GM19468 (cell line): ENCODE results near the gene CPNE8.

Experiments
- ATAC-seq: cut with Tn5 transposase; IDR thresholded peaks from one replicate; pipeline ENCODE4 v1.9.1; 2021; ENCODE audit warnings: mild to moderate bottlenecking, moderate library complexity, moderate number of reproducible peaks; ENCODE audit not compliant: unreplicated experiment; ENCODE audit errors: extremely low read depth

The CPNE8 gene

DNA sequence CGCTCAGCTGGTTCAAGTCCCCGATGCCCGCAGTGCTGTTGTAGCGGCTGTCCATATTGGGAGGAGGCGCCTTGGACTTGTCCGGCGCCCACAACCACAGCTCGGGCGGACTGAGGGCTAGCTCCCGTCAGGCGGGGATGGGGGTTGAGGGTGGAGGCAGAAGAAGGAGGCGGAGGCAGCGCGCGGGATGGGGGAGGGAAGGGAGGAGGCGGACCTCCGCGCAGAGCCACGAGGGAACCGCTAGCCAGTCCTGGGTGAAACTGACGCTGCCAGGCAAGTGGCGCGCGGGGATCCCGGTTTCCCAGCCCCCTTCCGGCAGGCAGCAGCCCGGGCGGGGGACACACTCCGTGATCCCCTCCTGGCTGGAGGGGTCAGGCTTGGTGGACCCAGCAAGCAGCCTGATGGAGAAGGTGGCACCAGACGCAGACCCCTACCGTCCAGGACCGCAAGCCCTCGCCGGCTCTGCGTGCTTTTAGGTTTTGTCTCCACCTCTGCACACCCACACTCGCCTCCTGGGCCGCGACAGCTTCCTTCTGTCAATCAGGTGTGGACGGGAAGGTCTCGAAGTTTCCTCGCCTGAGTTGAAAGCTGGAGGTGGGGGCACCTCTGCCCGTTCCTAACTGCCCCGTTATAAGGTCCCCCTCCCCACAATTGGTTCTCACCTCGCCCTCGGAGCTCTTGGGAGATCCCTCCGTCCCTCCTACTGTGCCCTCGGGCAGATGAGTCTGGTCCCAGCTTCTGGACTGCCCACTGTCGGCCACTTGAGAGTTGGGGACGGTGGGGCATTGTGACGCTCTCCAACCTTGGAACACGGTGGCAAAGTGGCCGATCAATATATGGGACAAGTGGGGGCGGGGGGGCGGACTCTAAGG is at the start of gene CPNE8:
Gene CPNE8, minus strand, starts transcription at position 112 of the 872 bp plus-strand sequence. Its CDS starts 57 bp downstream, at position 55.
- peak; percentile 39 for ATAC-seq

DNA sequence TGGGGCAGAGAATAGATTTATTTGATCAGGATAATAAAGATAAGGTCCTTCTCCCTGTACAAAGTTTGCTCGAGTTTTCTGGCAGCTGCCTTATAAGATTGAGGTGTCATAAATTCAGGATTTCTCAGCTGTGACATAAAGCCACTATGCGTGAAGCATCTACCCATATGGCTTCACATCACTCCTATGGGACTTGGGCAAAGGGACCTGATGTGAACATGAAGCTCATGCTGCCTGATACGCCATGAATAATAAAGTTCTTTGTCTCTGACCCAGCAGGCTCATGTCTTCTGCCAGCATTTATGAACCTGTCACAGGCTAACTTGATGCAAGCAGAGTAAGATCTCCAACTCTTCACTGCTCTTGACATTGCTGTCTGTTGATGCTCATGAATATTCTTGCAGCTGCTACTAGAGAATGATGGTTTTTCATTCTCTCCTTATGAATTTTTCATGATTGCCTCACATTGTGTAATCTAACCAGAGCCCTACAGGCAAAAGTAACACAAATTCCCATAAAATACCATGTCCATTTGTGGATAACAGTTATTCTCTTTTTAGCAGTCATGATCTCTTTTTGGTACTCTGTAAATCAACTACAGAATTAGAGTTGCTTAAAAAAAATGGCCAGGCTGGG is 49.0 kb upstream of the CPNE8 start:
- ATAC-seq = no peak

DNA sequence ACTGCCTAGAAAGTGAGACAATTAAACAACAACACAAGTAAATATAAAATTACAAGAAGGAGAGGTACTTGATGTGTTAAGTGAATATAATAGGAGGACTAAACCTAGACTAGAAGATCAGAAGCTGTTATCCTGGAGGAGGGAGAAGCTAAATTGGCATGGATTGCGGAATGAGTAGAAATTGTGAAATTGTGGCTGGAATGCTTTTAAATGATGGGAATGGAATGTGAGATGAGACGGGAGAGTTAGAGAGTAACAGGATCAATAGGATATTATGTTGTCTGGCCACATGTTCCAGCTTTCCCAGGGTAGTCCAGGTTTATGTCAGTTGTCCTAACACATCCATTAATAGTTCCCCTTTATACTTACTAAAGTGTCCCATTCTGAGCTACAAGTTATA is 44.0 kb upstream of the CPNE8 start:
- no peak for ATAC-seq

DNA sequence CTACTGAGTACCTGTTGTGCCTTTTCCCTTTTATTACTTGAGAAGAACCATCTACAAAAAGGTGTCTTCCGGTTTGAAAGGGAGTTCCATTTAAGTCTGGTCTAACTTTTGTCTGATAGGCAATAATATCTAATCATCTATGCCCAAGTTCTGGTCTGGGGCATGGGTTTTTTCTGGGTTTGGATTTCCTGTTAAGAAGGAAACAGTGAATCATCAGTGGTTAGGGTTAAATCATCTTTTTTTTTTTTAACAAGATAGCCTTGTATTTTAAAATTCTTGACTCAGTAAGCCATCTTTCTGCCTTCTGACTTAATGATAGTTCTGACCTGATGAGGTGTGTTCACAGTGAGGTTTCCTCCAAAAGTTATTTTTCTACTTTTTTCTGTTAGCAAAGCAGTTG is 29.3 kb upstream of the CPNE8 start:
- no peak for ATAC-seq

DNA sequence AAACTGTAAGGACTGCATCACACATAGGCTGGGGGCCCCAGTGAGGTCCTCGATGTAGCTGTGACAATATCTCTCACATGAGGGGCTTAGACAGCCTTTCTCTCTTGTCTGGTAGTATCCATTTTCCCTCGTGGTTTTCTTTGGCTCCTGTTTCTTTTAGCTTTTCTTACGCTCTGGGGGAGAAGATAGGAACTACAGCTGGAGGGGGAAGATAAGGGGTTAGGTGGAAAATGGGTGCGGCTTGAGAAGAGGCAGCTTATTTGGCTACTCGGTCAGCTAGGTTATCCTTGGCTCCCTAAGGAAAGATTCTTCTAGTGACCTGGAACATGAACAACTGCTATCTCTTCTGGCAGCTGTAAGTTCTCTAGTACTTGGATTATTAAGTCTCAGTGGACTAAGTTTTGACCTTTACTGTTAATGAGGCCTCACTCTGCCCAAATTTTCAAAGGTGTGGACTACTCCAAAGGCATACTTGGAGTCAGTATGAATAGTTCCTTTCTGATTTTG is 28.7 kb upstream of the CPNE8 start:
- no peak for ATAC-seq

DNA sequence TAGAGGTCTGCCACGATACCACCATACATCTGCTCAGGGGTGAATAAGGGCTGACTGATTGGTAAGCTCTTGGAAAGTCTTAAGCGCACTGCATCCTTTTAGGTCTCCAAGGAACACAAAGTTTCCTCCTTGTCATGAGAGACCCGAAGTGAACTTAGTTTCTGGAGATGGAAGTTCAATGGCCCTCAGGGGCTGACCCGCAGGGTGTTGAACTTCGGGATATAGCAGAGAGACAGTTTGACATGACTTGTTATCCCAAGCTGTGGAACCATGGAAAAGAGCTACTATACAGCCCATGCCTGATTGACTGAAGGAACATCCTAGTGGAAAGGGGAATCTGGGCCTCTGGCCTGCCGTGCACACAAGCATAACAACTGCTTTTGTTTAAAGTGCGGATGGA is 26.9 kb upstream of the CPNE8 start:
- no peak for ATAC-seq

DNA sequence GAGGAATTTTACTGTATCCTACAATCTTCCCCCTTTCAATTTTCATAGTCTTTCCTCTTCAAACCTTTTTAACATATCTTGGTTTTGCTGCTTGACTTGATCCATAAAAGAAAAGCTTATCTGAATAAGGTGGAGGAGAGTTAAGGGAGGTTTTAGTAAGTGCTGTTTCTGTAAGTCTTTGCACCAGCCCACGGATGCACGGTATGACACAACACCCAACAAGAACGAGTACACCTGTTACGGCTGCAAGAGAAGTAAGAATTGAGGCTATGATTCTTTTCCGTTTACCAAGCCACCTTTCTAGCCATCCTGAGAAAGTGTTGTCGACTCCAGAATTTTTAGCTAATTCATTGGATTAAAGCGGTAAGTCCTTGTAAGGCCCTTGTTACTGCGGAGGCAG is 26.1 kb upstream of the CPNE8 start:
- ATAC-seq = no peak

DNA sequence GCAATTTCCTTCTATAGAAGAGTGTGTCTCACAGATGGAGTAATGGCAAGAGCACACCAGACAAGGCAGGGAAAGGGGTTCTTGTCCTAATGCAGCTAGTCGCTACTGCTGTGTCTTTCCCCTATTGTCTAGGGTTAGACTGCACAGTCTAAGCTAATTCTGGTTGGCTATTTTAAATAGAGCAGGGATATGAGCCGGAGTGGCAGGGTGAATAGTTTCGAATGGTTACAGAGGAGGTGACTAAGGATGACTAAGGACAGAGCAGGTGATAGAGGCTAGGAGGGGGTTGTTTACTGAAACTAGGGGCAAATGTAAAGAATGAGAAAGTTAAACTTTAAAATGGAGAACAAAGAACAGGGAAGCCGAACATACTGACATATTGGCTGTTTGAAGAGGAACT is 25.6 kb upstream of the CPNE8 start:
- no peak for ATAC-seq

DNA sequence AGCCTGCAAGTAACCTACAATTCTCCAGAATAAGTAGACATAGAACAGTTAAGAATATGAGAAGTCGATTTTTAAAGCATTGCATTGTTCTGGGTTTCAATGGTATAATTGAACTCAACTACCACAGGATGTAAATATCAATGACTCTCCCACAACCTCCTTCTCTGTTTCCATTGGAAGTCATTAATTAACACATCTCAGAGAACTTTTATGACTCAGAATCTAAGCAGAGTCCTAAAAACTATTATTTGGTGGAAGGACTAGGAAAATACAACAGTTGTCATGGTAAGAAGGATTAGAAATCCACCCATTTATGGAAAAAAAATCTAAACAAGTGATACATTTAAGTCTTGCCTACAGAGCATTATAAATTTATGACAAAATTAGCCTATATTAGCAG is 21.1 kb upstream of the CPNE8 start:
- no peak for ATAC-seq

DNA sequence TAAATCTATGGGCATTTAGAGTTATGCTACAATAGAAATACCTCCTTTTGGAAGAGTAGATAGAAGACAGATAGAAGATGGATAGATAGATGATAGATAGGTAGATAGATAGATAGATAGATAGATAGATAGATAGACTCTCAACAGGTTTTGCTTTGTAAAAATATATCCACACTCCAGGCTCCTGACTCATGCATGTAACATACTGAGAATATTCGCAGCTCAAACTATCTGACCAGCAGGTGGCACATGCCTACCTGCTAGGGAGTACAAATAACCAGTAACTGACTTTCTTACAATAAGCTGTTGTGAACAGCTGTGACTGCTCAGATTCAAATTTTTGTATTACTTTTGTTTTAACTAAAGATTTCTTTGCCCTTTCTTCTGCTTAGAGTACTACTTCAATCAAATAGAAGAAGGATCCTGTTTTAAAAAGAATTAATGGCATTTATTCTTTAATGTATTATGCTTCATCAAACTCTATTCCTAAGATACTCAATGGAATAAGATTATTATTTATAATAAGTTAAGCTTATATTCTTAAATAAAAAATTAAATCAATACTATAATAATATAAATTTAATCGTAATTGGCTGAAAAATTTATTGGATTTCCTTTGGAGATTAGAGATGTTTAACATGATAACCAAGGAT is 15.8 kb upstream of the CPNE8 start:
- ATAC-seq = peak; percentile 87

DNA sequence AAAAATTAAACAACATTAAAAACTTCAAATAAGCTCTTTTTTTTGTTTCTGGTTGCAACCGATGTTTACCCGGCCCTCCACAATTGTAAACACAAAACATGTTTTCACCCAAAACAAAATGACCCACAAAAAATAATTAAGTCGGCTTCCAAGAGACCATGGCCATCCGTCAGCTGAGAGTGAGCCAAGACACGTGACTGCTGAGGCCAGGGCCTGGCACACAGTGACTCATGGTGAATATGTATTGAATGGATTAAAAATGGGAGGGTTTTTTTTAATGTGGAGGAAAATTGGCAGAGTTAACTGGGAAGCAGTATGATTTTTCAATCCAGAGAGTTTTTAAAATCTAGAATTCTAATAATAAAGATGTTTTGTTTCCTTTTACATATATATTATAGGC is 13.8 kb upstream of the CPNE8 start:
- no peak for ATAC-seq

DNA sequence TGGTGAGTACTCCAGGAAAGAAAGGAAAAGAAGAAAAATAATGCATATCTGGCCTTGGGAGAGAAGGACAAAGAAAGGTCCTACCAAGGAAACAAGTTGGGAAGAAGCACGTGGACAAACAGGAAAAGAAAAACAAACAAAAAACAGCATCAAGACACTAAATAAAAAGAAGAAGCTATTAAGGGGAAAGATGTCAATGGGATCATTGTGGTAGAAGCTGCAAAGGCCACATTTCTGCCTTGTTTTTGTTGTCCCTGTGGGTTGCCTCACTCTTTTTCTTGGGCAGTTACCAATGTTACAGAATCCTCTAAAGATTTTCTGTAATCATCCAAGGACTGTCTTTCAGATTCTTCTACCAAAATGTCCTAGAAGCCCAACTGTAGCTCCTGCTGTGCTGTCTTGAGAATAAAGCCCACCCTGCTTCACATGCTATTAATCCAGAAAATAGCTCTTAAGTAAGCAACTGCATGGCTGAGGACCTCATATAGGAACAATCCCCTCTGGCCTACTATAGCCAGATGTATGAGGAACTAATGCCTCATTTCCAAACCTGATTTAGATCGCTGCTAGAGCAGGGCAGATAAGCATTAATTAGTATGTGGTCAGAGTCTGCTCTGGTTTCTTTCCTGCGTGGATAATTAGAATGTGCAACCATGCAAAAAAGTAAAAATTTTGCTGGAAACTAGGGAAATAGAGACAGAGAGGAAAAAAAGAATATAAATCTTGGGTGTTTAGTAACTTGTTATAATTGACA is 10.2 kb upstream of the CPNE8 start:
- no peak for ATAC-seq

DNA sequence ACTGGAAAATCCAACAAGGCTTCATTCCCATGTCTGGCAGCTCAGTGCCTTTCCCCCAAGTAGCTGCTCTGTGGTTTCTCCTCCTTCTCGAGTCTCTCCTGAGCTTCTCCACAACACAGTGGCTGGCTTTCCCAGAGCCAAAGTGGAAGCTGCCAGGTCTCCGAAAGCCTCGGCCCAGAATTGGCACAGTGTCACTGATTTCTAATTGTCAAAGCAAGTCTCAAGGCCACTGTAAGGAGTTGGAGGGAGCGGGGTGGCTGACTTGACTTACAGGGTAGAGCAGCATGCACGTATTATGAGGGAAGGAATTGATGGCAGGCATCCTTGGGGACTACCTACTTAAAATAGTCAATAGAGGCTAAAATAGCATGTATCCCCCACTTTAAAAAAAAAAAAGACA is 6.7 kb upstream of the CPNE8 start:
- ATAC-seq = no peak

DNA sequence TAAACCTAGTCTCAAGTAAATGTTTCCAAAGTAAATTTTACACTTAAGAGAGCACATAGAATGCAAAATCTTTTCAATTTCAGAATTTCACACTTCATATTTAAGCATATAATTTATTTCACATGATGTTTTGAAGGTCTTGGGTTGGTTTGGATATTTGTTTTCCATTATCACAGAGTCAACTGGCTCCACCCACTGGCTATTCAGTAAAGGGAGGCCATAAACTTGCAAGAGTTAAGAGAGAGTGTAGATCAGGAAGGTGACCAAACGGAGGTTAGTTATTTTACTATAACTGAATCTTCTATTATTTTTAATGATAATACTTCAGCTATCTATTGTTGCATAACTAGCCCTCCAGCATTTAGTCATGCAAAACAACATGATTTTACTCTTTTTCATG is 6.2 kb upstream of the CPNE8 start:
- ATAC-seq = no peak

DNA sequence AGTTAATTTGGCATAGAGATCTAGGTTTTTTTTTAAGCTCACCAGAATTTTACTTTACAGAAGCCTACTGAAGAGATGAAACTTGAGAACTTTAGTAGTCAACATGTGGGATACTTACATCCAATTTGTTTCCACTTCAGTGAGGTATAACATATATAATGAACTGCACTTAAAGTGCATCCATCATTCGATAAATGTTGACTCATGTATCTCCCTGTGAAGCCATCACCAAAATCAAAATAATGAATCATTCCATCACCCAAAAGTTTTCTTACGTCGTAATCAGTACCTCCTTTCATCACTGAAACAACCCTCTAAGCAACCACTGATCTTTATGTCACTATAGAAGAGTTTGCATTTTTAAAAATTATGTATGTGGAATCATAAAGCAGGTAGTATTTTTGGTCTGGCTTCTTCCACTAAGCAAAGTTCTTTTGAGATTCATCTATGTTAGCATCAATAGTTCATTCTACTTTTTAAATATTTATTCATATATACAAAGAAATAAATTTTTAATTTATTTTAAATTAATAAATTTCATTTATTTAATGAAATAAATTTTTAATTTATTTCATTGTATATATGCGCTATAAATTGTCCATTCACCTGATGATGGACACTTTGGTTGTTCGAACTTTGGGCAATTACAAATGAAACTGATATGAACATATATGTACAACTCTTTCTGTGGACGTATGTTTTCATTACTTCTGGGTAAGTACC is 2.0 kb upstream of the CPNE8 start:
- ATAC-seq = no peak

DNA sequence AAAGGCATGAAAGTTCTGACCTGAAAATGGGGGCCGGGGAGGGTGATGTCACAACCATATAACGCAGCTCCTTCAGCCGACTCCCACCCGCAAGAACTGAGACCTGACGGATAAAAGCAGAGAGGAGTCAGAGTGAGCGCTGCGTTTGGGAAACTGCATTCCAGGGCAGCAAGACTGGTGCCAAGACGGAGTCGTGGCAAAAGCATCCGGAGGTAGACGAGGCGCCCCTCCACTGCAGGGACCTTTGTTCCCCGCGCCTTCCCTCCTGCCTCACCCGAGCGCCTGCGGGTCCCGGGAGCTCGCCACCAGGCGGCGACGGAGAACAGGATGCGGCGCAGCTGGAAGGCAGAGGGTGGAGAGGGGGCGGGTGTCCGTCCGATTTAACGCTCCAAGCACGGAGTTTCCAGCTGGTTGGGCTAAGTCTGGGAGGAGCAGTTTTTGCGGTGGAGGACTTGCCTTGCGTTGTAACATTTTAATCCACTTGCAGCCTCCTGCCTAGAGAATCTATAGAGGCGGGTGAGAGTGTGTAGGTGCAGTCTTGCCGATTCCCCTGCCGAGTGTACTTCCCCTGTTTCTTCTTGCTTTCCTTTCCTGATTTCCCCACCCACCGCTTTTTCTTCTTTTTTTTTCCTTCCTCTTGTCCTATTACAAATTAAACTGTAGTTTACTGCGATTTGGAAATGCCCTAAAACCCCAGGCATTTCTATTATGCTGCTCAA is 1.2 kb upstream of the CPNE8 start:
- ATAC-seq = peak; percentile 46

DNA sequence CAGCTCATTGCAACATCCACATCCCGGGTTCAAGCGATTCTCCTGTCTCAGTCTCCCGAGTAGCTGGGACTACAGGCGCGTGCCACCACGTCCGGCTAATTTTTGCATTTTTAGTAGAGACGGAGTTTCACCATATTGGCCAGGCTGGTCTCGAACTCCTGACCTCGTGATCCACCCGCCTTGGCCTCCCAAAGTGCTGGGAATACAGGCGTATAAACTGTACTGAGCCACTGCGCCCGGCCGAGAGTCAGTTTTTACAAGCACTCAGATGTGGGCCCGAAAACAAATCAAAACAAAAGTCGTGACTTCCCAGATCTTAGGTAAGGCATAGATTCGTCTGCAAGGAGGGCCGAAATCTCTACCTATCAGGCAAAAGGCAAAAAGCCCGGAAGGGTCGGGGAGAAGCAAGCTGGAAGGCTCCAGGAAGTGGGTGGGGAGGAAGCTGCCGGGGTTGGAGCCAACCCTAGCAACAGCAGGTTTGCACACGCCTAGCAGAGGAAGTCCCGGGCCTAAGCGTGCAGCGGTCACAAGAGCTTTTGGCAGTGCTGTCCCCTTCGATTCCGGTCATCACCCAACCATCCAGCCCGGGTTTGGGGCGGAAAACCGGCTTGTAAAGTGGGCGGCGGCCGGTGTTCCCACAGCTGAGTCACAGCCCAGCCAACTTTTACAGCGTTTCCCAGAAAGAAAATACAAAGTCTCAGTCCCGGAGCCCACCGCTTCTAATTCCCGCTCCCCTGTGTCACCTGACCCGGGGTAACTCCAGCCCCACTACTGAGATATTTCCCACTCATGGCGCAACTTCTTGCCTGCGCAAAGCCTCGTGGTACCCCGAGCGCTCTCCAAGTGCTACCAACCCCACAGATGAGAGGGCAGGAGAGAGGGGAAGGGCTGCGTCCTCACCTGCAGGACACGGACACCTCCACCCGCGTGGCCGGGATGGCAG is 583 bp downstream of the CPNE8 start:
- ATAC-seq = peak; percentile 45

DNA sequence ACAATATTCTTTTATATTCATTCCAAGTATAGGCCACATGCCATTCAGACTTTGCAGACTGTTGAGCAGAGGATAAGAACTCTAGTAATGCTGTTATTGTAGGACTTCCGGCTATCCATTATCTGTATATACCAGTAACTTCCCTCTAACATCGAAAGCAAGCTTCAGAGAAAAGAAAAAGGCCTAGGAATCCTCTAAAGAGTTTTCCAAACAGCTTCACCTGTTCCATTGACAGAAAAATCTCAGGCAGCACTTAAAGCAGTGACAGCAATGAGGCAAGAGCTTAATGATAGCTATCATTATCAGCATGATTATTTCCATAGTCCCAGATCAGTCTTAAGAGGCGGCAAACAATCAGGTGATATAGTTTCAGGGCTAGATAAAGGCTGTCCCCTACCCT is 1.8 kb downstream of the CPNE8 start:
- no peak for ATAC-seq
